CD4-positive, alpha-beta T cell treated with Interleukin-6 for 4 hours (primary cell): ENCODE results near the gene ARHGAP5.

Experiments used
- DNase-seq: peaks from one replicate; pipeline ENCODE4 v3.0.0-alpha.2; 2020; ENCODE audit warnings: mixed read lengths

The ARHGAP5 gene

GRCh38 chr14:32077081-32078022 lies at the start of gene ARHGAP5:
ARHGAP5 (plus strand) TSS chr14:32077304; CDS start chr14:32090670, 13,366 bp downstream.
- peak; percentile 82 for DNase-seq

- DNase-seq: no peak
These were observed 48.5 kb upstream of the ARHGAP5 start for GRCh38 chr14:32028599-32028998.

- no peak for DNase-seq
These were observed 43.6 kb upstream of the ARHGAP5 start for GRCh38 chr14:32033543-32033942.

- DNase-seq: no peak
These were observed 38.2 kb upstream of the ARHGAP5 start for GRCh38 chr14:32038876-32039275.

GRCh38 chr14:32039401-32040030 lies 37.6 kb upstream of the ARHGAP5 start:
- DNase-seq: no peak

- DNase-seq: no peak
These were observed 33.5 kb upstream of the ARHGAP5 start for GRCh38 chr14:32043624-32044023.

GRCh38 chr14:32044454-32044853 lies 32.6 kb upstream of the ARHGAP5 start:
- no peak for DNase-seq

- DNase-seq: no peak
These were observed 29.3 kb upstream of the ARHGAP5 start for GRCh38 chr14:32047791-32048190.

GRCh38 chr14:32049361-32050088 lies 27.6 kb upstream of the ARHGAP5 start:
- no peak for DNase-seq

- DNase-seq: no peak
These were observed 26.2 kb upstream of the ARHGAP5 start for GRCh38 chr14:32050878-32051277.

GRCh38 chr14:32054536-32054935 lies 22.6 kb upstream of the ARHGAP5 start:
- DNase-seq: no peak

GRCh38 chr14:32055175-32055574 lies 21.9 kb upstream of the ARHGAP5 start:
- no peak for DNase-seq

GRCh38 chr14:32059702-32060101 lies 17.4 kb upstream of the ARHGAP5 start:
- DNase-seq: no peak

- no peak for DNase-seq
These were observed 12.2 kb upstream of the ARHGAP5 start for GRCh38 chr14:32064931-32065330.

GRCh38 chr14:32068708-32069107 lies 8.4 kb upstream of the ARHGAP5 start:
- no peak for DNase-seq

GRCh38 chr14:32070282-32070681 lies 6.8 kb upstream of the ARHGAP5 start:
- DNase-seq: no peak

GRCh38 chr14:32072676-32073075 lies 4.4 kb upstream of the ARHGAP5 start:
- DNase-seq: no peak

- peak; percentile 72 for DNase-seq
These were observed 3.4 kb upstream of the ARHGAP5 start for GRCh38 chr14:32073537-32074189.

- no peak for DNase-seq
These were observed 2.1 kb upstream of the ARHGAP5 start for GRCh38 chr14:32074887-32075572.

GRCh38 chr14:32075672-32076277 lies 1.3 kb upstream of the ARHGAP5 start:
- DNase-seq: peak; percentile 12

GRCh38 chr14:32076278-32077080 lies 625 bp upstream of the ARHGAP5 start:
- peak; percentile 87 for DNase-seq
